ENCODE data around the gene ZNF532. TPM values are rescaled to one million over a fixed set of nuclear protein-coding genes. Genes with fewer than 3 reads are reported as not detected.

Gene ZNF532
- total RNA-seq, 6 experiments from 2014 or later: 43.1 to 56.6 (median 50.1) TPM

- Mint-ChIP-seq H3K9me3 (no peaks in the 10 kb centered on the region), H3K4me1 (ENCODE audit: low read depth) (peaks cover 91% of the 10 kb centered on the region), H3K4me3 (peak overlapping the region; percentile 85), H3K27ac (peak overlapping the region; percentile 98), H3K27me3 (ENCODE audit: insufficient read depth) (no peaks in the 10 kb centered on the region), H3K36me3 (ENCODE audit: low read depth) (peaks cover 32% of the 10 kb centered on the region)
- no peak for DNase-seq
- no peak for TF ChIP-seq CTCF (IDR thresholded peaks at IDR 0.05)
Observed at GRCh38 chr18:58863539-58864145, 1.0 kb upstream of the ZNF532 start.

GRCh38 chr18:58865033-58865590 lies 435 bp downstream of the ZNF532 start:
- H3K4me1 Mint-ChIP-seq (ENCODE audit: low read depth): peaks cover 89% of the 10 kb centered on the region
- H3K27me3 Mint-ChIP-seq (ENCODE audit: insufficient read depth): no peaks in the 10 kb centered on the region
- H3K4me3 Mint-ChIP-seq: peak overlapping the region; percentile 85

GRCh38 chr18:58865701-58866065 lies 1.0 kb downstream of the ZNF532 start:
- Mint-ChIP-seq H3K27me3 (ENCODE audit: insufficient read depth) (no peaks in the 10 kb centered on the region; the same call in 1 of the 2 replicates), H3K36me3 (ENCODE audit: low read depth) (peaks cover 47% of the 10 kb centered on the region), H3K9me3 (no peaks in the 10 kb centered on the region), H3K4me1 (ENCODE audit: low read depth) (peaks cover 89% of the 10 kb centered on the region), H3K4me3 (peak overlapping the region; percentile 85), H3K27ac (peak overlapping the region; percentile 98)
- no peak for TF ChIP-seq CTCF (IDR thresholded peaks at IDR 0.05)
- DNase-seq: no peak

More at GRCh38 chr18:58865033-58865590, 435 bp downstream of the ZNF532 start:
- no peaks in the 10 kb centered on the region for H3K9me3 Mint-ChIP-seq
- peaks cover 41% of the 10 kb centered on the region for H3K36me3 Mint-ChIP-seq (ENCODE audit: low read depth)
- peak overlapping the region; percentile 98 for H3K27ac Mint-ChIP-seq
- TF ChIP-seq CTCF (IDR thresholded peaks at IDR 0.05): no peak
- no peak for DNase-seq

- DNase-seq: no peak
- Mint-ChIP-seq H3K27ac (peak overlapping the region; percentile 98), H3K36me3 (ENCODE audit: low read depth) (peaks cover 48% of the 10 kb centered on the region), H3K27me3 (ENCODE audit: insufficient read depth) (no peaks in the 10 kb centered on the region; the same call in 1 of the 2 replicates), H3K4me1 (ENCODE audit: low read depth) (peaks cover 89% of the 10 kb centered on the region), H3K9me3 (no peaks in the 10 kb centered on the region), H3K4me3 (peak overlapping the region; percentile 85)
- no peak for TF ChIP-seq CTCF (IDR thresholded peaks at IDR 0.05)
Observed at GRCh38 chr18:58866066-58866772, 1.5 kb downstream of the ZNF532 start.

- peak overlapping the region; percentile 98; the same call in 1 of the 2 replicates for H3K27ac Mint-ChIP-seq
- no peak for TF ChIP-seq CTCF (IDR thresholded peaks at IDR 0.05)
- peaks cover 48% of the 10 kb centered on the region for H3K36me3 Mint-ChIP-seq (ENCODE audit: low read depth)
- H3K9me3 Mint-ChIP-seq: no peaks in the 10 kb centered on the region
- peaks cover 89% of the 10 kb centered on the region for H3K4me1 Mint-ChIP-seq (ENCODE audit: low read depth)
- H3K27me3 Mint-ChIP-seq (ENCODE audit: insufficient read depth): no peaks in the 10 kb centered on the region; the same call in 1 of the 2 replicates
- DNase-seq: no peak
- peak overlapping the region; percentile 85 for H3K4me3 Mint-ChIP-seq
Observed at GRCh38 chr18:58866773-58867150, 2.1 kb downstream of the ZNF532 start.
